Sigmoid colon (tissue), 7 donors: ENCODE results near the gene SMIM24. TPM values are rescaled to one million over a fixed set of nuclear protein-coding genes. Genes with fewer than 3 reads are reported as not detected.

ENCODE experiments used
- DNase-seq: peaks from one replicate; pipeline ENCODE4 v3.0.0-alpha.2; 2019
- H3K27ac ChIP-seq, 4 donors: fragments of 200-600 bp; sonication (generic); one replicate each; pipeline ENCODE4 v1.5.1; 2016 to 2019; ENCODE audit warnings: mild to moderate bottlenecking in 1 of 4
- H3K27me3 ChIP-seq, 3 donors: fragments of 200-600 bp; sonication (generic); one replicate each; pipeline ENCODE4 v1.5.1; 2019; ENCODE audit warnings: mild to moderate bottlenecking in 1 of 3
- H3K36me3 ChIP-seq, 4 donors: fragments of 200-600 bp; sonication (generic); one replicate each; pipeline ENCODE4 v1.5.1; 2016 to 2019
- H3K4me1 ChIP-seq, 4 donors: fragments of 200-600 bp; sonication (generic); one replicate each; pipeline ENCODE4 v1.5.1; 2017 to 2019
- H3K4me3 ChIP-seq, 4 donors: fragments of 200-600 bp; sonication (generic); one replicate each; pipeline ENCODE4 v1.5.1; 2017 to 2019; ENCODE audit warnings: mild to moderate bottlenecking in 2 of 4, moderate library complexity in 1 of 4
- H3K9me3 ChIP-seq, 4 donors: fragments of 200-600 bp in 3 of 4; sonication (generic) in 3 of 4; one replicate each; pipeline versions ENCODE4 v1.5.1 to v1.6.1; 2013 to 2019
- EP300 ChIP-seq, 4 donors: sonication (generic); formaldehyde crosslinking; IDR thresholded peaks; one replicate each; pipeline ENCODE4 v1.6.1; 2017; ENCODE audit warnings: antibody characterized with exemption in 4 of 4
- POLR2A ChIP-seq, 2 donors: fragments of 450-650 bp; IDR thresholded peaks; one replicate each; pipeline ENCODE4 v1.6.1; 2016; ENCODE audit warnings: antibody characterized with exemption in 2 of 2, mild to moderate bottlenecking in 2 of 2, moderate library complexity in 2 of 2
- POLR2AphosphoS5 ChIP-seq, 4 donors: sonication (generic); formaldehyde crosslinking; IDR thresholded peaks; one replicate each; pipeline ENCODE4 v1.6.1; 2017; ENCODE audit warnings: antibody characterized with exemption in 4 of 4
- WGBS, 2 donors: extraction: QIAGEN DNeasy Blood & Tissue Kit; methylation state at CpG; one replicate each; pipeline ENCODE4 v1.1.7; 2013; 5-methylcytosine and 5-hydroxymethylcytosine counted together
- intact Hi-C: fragments of 100-400 bp; cut with DNase I; formaldehyde crosslinking; loops from one replicate; pipeline ENCODE4 v1.15.1; 2023
- polyA plus RNA-seq, 3 donors: library from polyadenylated mRNA; stranded (reverse); fragments of 200-250 nt; gene quantifications; one replicate each; pipeline ENCODE4 v1.2.3, GENCODE V29; 2013
- total RNA-seq, 4 donors: library from RNA; depleted of rRNA; stranded (reverse); fragments of >200 nt; gene quantifications; one replicate each; pipeline ENCODE4 v1.1.0, GENCODE V29; 2016
- TF ChIP-seq, protein P1 (sequence below), 4 experiments: fragments of 450-650 bp in 3 of 4; fragments of 200-600 bp in 1 of 4; IDR thresholded peaks; one replicate each; pipeline ENCODE4 v1.5.1; 2016 to 2019; ENCODE audit warnings: antibody characterized with exemption in 4 of 4, mild to moderate bottlenecking in 3 of 4, moderate library complexity in 2 of 4
- donor health status: healthy with polysubstance abuse.
- donor health status: Bipolar disorder and iron deficiency.
- donor health status: healthy.

SMIM24 gene
- total and polyA plus RNA-seq, 7 donors = 15.1 to 72.7 (median 30.3) TPM; not detected in 4

DNA sequence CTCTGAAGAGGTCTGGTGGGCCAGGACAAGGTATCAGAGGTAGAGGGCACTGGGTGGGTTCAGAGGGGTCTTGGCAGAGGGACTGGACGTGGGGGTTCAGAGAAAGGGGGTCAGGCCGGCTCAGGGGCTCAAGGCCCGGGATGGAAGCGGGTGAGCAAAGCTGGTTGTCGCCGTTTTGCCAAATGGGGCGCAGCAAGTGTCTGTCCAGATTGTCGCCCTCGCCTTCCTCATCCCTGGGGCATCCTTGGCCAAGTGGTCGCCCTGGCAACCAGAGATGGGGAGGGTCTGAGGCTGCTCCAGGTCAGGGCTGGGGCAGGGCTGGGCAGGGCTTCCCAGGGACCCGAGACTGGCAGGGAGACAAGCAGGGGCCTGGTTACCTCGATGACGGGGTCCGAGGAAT, 13.3 kb upstream of the SMIM24 start:
- no peak for DNase-seq
- Histone ChIP-seq H3K36me3 (peaks cover 15 to 69% (median 36%) of the 10 kb centered on the region in 4 donors), H3K27me3 (no peaks in the 10 kb centered on the region), H3K4me1 (peaks cover 0 to 3% (median 0%) of the 10 kb centered on the region in 4 donors), H3K27ac (no peak overlapping the region), H3K9me3 (no peaks in the 10 kb centered on the region), H3K4me3 (no peak overlapping the region)
- intact Hi-C loops = no loop called here
- TF ChIP-seq, protein P1, sequence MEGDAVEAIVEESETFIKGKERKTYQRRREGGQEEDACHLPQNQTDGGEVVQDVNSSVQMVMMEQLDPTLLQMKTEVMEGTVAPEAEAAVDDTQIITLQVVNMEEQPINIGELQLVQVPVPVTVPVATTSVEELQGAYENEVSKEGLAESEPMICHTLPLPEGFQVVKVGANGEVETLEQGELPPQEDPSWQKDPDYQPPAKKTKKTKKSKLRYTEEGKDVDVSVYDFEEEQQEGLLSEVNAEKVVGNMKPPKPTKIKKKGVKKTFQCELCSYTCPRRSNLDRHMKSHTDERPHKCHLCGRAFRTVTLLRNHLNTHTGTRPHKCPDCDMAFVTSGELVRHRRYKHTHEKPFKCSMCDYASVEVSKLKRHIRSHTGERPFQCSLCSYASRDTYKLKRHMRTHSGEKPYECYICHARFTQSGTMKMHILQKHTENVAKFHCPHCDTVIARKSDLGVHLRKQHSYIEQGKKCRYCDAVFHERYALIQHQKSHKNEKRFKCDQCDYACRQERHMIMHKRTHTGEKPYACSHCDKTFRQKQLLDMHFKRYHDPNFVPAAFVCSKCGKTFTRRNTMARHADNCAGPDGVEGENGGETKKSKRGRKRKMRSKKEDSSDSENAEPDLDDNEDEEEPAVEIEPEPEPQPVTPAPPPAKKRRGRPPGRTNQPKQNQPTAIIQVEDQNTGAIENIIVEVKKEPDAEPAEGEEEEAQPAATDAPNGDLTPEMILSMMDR (IDR thresholded peaks at IDR 0.05) = no peak
- TF ChIP-seq EP300 (IDR thresholded peaks at IDR 0.05) = no peak
- TF ChIP-seq POLR2A (IDR thresholded peaks at IDR 0.05) = no peak
- TF ChIP-seq POLR2AphosphoS5 (IDR thresholded peaks at IDR 0.05) = no peak
- WGBS, 2 donors = 96% methylated on average over 14 of the region's 14 CpGs

DNA sequence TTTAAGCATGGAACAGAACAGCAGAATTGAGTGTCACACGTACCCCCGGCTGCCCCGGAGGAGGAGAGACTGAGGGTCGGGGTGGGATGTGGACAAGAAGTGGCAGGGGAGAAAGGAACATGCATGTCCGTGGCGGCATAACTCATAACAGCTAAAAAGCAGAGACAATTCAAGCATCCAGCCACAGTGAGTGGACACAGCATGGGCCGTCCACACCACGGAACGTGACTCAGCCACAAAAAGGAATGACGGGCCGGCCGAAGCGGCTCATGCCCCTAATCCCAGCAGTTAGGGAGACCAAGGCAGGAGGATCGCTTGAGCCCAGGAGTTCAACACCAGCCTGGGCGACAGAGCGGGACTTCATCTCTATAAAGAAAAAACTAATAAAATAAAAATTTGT, 12.6 kb upstream of the SMIM24 start:
- 95% methylated on average over 16 of the region's 16 CpGs for WGBS, 2 donors
- H3K27me3 ChIP-seq = no peaks in the 10 kb centered on the region

DNA sequence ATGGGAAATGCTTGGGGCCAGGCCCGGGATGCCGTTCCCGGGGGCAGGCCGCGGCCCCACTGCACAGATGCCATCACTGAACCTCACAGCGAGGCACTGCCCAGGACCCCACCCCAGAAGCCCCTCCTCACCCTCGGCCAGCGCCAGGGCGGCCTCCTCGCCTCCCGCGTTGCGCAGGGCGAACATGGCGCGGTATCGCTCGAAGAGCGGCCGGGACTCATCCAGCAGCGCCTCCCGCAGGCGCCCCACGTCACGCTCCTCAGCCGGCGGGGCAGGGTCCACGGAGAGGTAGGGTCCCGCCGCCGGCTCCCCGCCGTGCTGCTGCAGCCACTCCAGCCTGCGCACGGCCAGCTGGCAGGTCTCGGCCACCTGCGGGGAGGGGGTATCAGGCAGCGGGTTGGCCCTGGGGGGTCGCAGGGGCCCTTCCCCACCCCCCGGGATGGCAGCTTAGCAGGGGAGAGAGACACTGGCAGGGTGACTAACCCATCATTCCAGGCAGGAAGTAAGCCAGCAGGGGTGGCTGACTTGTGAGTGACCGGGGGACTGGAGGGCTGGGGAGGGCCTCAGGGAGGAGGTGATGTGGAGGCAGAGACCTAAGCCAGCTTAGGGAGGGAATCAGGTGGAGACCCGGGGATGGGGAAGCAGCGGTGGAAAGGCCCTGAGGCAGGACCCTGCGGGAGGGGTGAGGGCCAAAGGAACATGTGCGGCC, 12.0 kb upstream of the SMIM24 start:
- H3K4me3 ChIP-seq = no peak overlapping the region
- no peaks in the 10 kb centered on the region for H3K27me3 ChIP-seq
- no peak overlapping the region for H3K27ac ChIP-seq
- H3K36me3 ChIP-seq = peaks cover 15 to 67% (median 36%) of the 10 kb centered on the region in 4 donors
- 97% methylated on average over 45 of the region's 45 CpGs for WGBS, 2 donors
- H3K9me3 ChIP-seq = no peaks in the 10 kb centered on the region
- no peak for TF ChIP-seq EP300 (IDR thresholded peaks at IDR 0.05)
- no peak for TF ChIP-seq POLR2AphosphoS5 (IDR thresholded peaks at IDR 0.05)
- TF ChIP-seq, protein P1 (IDR thresholded peaks at IDR 0.05) = no peak
- TF ChIP-seq POLR2A (IDR thresholded peaks at IDR 0.05) = no peak
- no peaks in the 10 kb centered on the region for H3K4me1 ChIP-seq
- intact Hi-C loops = no loop called here
- no peak for DNase-seq

More for the DNA sequence above, 12.6 kb upstream of the SMIM24 start:
- DNase-seq = no peak
- TF ChIP-seq, protein P1 (IDR thresholded peaks at IDR 0.05) = no peak
- no peak overlapping the region for H3K4me3 ChIP-seq
- H3K36me3 ChIP-seq = peaks cover 15 to 69% (median 36%) of the 10 kb centered on the region in 4 donors
- H3K4me1 ChIP-seq = no peaks in the 10 kb centered on the region
- no peaks in the 10 kb centered on the region for H3K9me3 ChIP-seq
- intact Hi-C loops = no loop called here
- H3K27ac ChIP-seq = no peak overlapping the region

DNA sequence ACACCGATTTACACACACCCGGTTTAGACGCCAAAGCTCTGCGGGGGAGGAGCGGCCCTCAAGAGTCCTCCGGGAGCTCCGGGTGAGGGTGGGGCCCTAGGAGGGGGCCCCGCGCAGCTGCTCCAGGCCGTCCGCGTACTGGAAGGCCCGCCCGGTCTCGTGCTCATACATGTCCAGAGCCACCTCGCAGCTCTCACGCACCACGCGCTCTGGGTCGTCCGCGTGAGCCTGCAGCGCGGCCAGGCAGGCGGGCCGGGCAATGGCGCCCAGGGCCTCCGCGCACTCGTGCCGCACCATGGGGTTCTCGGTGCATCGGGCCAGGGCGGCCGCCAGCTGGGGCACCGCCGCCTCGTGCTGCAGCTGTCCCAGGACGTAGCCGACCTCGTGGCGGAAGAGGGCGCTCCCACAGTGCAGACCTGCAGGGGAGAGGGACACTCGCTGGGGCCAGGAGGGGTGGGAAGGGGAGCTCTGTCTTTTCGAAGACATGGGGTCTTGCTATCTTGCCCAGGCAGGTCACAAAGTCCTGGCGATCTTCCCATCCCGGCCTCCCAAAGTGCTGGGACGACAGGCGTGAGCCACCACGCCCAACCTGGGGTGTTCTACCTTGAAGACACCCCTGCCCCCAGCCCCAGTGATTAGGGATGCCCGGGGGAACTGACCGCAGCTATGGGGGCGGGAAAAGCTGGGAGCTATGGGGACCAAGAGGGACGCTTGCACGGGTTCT, 11.2 kb upstream of the SMIM24 start:
- WGBS, 2 donors = 96 to 97% methylated on average over 55 of the region's 55 CpGs
- peaks cover 15 to 59% (median 33%) of the 10 kb centered on the region in 4 donors for H3K36me3 ChIP-seq
- no peaks in the 10 kb centered on the region for H3K9me3 ChIP-seq
- H3K4me3 ChIP-seq = no peak overlapping the region
- TF ChIP-seq, protein P1 (IDR thresholded peaks at IDR 0.05) = no peak
- TF ChIP-seq POLR2AphosphoS5 (IDR thresholded peaks at IDR 0.05) (no peak), EP300 (IDR thresholded peaks at IDR 0.05) (no peak), POLR2A (IDR thresholded peaks at IDR 0.05) (no peak)
- no peak overlapping the region for H3K27ac ChIP-seq
- intact Hi-C loops = no loop called here
- H3K4me1 ChIP-seq = no peaks in the 10 kb centered on the region
- no peaks in the 10 kb centered on the region for H3K27me3 ChIP-seq
- DNase-seq = no peak
